ENCODE data around the gene FAM9C. TPM values are rescaled to one million over a fixed set of nuclear protein-coding genes. Genes with fewer than 3 reads are reported as not detected.
"Not testable (repeated sequence)": the region's sequence is repeated elsewhere in the genome, so short reads cannot be mapped to it uniquely, and the experiment has no call there.

The FAM9C gene
- polyA plus RNA-seq, 4 donors, result 0.12 to 0.79 (median 0.45) TPM

DNA sequence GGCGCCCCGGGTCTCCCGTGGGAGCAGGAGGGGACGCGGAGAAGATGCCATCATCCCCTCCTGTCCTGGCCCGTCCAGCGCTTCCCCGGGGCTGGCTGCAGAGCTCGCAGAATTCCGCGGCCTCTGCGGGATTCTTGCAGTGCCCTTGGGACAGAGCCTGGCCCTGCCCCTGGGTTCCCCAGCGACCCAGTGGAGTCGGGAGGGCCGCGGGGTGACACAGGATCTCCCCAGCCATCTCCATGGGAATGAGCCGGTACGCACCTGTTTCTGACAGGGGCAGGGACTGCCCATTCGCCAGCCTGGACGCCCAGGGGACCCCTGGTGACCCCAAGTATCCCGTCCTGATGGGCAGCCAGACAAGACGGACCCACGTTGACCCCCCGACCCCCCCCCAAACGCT is 482 bp downstream of the FAM9C start:
- DNase-seq (ENCODE audit: low read depth in 4 of 4, low spot score in 3 of 4), result no peak

DNA sequence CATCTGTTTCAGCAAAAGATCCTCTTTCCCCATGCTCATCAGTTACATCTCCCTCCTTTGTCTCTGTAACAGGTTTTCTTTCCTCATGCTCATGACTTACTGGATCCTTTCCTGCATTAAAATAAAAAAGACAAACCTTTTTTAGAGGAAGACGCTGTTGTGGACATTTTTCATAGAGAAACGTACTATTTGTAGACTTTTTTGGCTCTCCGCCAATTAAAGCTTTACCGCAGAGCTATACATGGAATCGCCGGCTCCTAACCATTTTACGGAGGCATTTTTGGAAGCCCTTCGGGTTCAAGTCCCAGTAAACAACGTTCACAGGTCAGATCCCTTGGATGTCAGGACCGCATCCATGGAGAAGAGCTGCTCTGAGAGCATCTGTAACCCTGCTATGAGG is 1.3 kb downstream of the FAM9C start:
- no peak for DNase-seq (ENCODE audit: low read depth in 4 of 4, low spot score in 3 of 4)

- no peak for DNase-seq (ENCODE audit: low read depth in 4 of 4, low spot score in 3 of 4)
Measured at GRCh38 chrX:13036896-13037295, 7.5 kb downstream of the FAM9C start.

DNA sequence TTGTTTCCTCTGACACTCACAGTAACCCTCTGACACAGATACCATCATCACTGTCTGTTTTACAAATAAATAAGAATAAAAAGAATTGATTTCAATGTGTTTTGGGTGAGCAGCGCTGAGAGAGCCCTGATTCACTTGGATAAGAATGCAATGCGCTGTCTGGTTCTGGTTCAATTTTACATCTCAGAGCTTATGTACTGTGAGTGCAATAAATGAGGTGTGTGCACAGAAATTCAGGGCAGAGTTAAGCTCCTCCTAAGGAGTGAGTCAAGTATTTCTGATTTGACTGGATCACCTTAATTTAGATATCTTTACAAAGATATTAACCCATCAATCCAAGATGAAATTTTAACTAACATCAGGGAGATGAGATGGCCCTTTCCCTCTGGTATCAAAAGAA is 11.2 kb downstream of the FAM9C start:
- DNase-seq (ENCODE audit: low read depth in 4 of 4, low spot score in 3 of 4), result no peak

DNA sequence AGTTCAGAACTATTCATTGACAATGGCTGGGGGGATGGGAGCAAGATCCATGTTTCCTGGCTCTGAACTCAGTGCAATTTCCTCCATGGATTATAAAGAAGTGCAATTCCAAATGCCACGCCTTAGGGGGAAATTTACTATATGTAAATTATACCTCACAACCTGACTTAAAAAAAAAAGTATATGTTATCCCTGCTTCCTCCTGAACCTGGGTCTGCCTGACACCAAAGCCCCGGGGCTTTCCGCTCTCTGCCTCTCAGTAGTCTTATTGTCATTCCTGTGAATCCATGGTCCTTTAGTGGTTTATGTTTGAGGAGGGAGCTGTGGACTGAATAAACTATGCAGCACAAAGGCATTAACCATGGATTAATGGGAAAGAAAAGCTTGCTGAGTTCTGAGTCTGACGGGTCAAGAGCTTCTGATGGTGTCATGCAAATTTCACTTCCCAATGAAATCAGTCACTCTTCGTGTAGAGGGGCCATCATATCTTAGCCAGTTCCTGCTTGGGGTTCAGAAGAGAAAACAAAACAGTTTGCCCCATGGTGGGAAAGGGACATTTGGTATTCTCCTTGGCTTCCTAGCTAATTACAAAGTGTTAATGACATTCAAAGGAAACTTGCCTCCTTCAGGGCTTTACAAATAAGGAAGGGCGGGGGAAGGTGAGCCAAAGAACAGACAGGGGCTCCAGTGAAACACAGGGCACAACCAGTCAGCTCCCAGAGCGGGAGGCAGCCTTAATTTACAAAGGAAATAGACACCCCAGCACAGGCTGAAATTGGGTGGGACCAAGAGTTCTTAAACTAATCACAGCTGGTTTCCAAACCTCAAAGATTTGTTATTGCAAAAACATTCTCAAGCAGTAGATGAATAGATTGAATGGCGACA is 14.3 kb downstream of the FAM9C start:
- DNase-seq (ENCODE audit: low read depth in 4 of 4, low spot score in 3 of 4), result no peak

- DNase-seq (ENCODE audit: low read depth in 4 of 4, low spot score in 3 of 4), result no peak
Measured at GRCh38 chrX:13029637-13029886, 14.9 kb downstream of the FAM9C start.

GRCh38 chrX:13028871-13029636 is 15.4 kb downstream of the FAM9C start:
- peak in 2 of 4 donors; percentile 32 to 50 for DNase-seq (ENCODE audit: low read depth in 4 of 4, low spot score in 3 of 4)

- no peak for DNase-seq (ENCODE audit: low read depth in 4 of 4, low spot score in 3 of 4)
Measured at GRCh38 chrX:13026877-13027652, 17.4 kb downstream of the FAM9C start.

GRCh38 chrX:13024986-13025385 is 19.4 kb downstream of the FAM9C start:
- DNase-seq (ENCODE audit: low read depth in 4 of 4, low spot score in 3 of 4), result no peak

DNA sequence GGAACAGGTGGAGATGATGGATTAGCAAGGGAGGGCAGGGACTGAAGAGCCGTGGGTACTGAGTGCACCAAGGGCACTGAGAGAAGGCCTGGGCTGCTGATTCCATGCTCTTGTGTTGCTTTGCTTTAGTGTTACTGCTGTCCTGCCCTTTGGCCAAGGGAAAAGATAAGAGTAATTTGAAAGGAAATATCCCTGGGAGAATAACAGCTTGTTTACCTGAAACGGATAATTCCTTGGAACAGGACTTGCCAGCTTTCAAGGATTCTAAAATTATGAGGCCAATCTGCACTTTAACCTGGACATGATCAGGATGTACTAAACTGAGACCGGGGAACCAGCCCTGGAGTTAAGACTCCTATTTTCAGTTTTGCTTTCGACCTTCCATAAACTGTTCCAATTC is 20.4 kb downstream of the FAM9C start:
- no peak for DNase-seq (ENCODE audit: low read depth in 4 of 4, low spot score in 3 of 4)

- no peak for DNase-seq (ENCODE audit: low read depth in 4 of 4, low spot score in 3 of 4)
Measured at GRCh38 chrX:13023567-13023966, 20.9 kb downstream of the FAM9C start.

GRCh38 chrX:13022926-13023325 is 21.5 kb downstream of the FAM9C start:
- no peak for DNase-seq (ENCODE audit: low read depth in 4 of 4, low spot score in 3 of 4)

GRCh38 chrX:13016731-13017130 is 27.7 kb downstream of the FAM9C start:
- not testable (repeated sequence) for DNase-seq (ENCODE audit: low read depth in 4 of 4, low spot score in 3 of 4)

DNA sequence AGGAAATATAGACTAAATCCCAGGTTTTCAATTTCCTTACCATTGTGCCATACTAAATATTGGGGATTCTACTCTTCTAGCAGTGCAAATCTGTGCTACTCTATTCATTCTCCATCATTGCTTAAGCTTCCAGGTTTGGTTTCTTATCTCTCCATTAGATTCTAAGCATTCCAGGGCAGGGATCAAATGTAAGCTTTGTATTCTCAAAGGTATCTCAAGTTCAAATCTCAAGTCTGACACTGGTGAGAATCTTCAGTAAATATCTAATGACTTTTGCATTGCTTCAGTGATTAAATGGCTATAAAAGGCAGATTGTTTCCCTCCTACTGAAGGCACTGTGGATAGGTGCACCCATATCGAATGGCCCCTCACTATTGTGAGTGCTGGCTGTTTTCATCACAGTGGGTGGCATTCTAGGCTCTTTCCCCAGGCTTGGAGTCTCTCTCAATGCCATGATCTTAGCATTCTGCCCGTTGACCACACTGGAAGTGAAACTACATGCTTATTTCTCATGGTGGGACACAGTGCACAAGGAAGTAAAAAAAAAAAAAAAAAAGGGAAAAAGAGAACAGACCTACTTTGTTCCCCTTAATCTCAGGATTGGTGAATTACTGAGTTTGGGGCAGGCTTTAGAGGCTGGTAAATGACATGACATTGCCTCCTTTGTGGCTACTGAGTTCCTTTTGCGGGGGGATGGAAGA is 28.7 kb downstream of the FAM9C start:
- no peak for DNase-seq (ENCODE audit: low read depth in 4 of 4, low spot score in 3 of 4)

DNA sequence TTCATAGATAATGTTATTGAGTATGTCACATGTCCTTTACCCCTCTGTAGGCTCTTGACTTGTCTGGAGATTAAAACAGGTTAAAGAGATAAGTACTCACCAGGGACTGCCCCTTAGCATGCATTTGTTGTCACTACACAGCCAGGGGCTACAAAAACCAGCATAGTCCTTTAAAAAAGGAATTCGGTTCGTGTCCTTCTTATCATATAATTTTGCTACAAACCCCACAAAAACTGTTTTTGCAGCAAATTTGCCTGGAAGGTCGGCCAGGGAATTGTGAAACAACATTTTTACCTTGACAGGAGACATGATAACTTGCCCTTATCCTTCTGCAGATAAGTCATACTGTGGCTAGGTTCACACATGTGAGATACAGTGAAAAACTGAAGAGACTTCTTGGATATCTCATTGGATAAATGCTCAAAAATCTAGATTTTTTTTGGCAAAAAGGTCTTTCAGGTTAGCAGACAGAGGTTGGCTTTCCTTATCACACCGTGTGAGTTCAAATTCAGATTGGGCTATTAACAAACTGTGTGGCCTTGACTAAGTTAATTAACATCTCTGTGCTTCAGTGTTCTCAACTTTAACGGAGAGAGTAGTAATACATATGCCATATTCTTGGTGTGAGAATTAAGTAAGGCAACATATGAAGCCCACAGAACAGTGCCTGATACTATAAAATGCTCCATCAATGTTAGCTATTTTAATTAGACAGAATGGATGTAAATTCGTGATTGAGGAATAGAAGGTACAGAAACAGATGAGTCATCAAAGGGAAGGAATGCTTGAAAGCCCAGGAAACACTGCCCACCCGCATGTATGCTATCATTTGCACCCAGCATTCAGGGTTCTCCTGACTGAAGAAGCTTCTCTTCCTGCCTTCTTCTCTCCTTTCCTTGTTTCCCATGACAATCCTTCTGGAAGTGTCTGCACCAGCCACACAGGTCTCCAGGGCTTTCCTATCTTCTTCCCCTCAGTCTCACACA is 30.0 kb downstream of the FAM9C start:
- no peak for DNase-seq (ENCODE audit: low read depth in 4 of 4, low spot score in 3 of 4)

- no peak for DNase-seq (ENCODE audit: low read depth in 4 of 4, low spot score in 3 of 4)
Measured at GRCh38 chrX:13013363-13014110, 30.9 kb downstream of the FAM9C start.

GRCh38 chrX:13010546-13010945 is 33.9 kb downstream of the FAM9C start:
- no peak for DNase-seq (ENCODE audit: low read depth in 4 of 4, low spot score in 3 of 4)

DNA sequence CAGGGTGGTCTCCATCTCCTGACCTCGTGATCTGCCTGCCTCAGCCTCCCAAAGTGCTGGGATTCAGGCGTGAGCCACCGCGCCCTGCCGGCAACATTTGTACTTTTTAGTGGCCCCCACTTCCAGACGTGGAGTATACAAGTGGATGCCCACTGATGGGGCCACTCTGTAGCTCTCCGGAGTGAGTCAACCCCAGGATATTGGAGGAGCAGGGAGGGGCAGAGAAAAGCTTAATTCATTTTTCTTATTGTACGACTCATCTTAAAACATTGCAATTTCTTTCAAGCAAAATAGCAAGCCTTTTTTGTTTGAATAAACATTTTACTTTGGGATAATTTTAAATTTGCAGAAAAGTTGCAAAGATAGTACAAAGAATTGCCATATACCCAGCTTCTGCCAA is 34.6 kb downstream of the FAM9C start:
- DNase-seq (ENCODE audit: low read depth in 4 of 4, low spot score in 3 of 4), result no peak

- no peak for DNase-seq (ENCODE audit: low read depth in 4 of 4, low spot score in 3 of 4)
Measured at GRCh38 chrX:13009273-13009672, 35.1 kb downstream of the FAM9C start.
